AG09319 (cell line): ENCODE results near the gene LONP2.

Experiments used
- DNase-seq: peaks from one replicate; pipeline ENCODE4 v3.0.0-alpha.2; 2010; ENCODE audit warnings: low read depth; ENCODE audit errors: extremely low read depth
- CTCF ChIP-seq: IDR thresholded peaks from 2 replicates; pipeline ENCODE4 v1.5.1; 2011; ENCODE audit warnings: low read depth, mild to moderate bottlenecking, inconsistent platforms, low read length, moderate library complexity

LONP2 gene

DNA sequence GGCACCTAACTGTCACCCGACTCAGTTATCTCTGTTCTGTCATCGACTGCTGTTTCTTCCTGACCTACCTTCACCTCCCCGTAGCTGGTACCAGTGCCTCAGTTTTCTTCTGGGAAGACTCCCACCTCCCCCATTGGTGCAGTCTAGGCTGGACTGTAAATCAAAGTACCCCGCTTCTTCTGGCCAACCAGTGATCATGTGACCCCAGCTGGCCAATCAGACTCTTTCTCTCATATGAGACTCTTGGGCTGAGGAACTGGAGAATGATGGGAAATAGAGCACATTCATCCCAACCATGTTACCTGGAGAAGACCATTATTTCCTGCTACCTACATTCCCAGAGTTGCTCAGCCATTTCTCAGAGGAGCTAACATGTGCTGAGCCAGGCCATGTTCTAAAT lies 20.6 kb upstream of the LONP2 start:
- no peak for TF ChIP-seq CTCF
- no peak for DNase-seq

DNA sequence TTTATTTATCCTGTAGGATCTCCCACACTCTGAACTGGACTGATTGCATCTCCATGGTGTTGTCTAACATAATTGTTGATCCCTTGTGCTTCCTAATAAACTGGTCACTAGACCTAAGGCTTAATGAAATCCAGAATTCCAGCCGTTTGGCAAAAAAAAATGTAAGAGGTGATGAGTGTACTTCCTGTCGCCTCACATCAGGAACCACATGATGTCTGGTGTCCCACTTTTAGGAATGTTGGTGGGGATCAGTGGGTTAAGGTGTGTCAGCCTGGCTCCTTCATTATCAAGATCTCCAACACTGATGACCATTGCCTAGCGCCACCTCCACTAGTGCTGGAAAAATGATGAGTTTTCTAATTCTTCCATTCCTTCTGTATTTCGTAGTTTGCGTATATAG lies 18.6 kb upstream of the LONP2 start:
- no peak for DNase-seq
- no peak for TF ChIP-seq CTCF

GRCh38 chr16:48231727-48232492 lies 12.2 kb upstream of the LONP2 start:
- TF ChIP-seq CTCF = peak; percentile 74
- DNase-seq = no peak

DNA sequence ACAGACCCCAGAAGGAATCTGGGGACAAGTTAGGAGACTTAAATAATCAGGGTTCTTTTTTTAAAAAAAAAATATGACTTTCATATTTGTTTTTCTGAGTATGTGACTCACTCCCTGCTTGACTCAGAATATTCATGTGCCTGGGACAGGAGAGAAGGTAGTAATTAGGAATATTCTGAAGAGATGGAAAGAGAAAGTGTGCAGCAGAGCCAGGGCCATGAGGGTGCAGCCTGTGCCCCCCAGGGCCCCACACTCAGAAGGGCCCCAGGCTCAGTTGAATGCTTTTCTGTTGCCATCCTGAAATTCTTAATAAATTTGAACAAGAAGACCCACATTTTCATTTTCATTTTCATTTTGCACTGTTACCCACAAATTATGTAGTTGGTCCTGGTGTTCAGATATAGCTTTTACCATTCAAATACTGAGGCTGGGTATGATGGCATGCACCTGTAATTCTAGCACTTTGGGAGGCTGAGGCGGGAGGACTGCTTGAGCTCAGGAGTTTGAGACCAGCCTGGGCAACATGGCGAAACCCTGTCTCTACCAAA lies 11.5 kb upstream of the LONP2 start:
- no peak for TF ChIP-seq CTCF
- DNase-seq = no peak

- no peak for TF ChIP-seq CTCF
- no peak for DNase-seq
Observed at GRCh38 chr16:48234630-48235029, 9.5 kb upstream of the LONP2 start.

- TF ChIP-seq CTCF = no peak
- DNase-seq = no peak
Observed at GRCh38 chr16:48235058-48235555, 9.0 kb upstream of the LONP2 start.

DNA sequence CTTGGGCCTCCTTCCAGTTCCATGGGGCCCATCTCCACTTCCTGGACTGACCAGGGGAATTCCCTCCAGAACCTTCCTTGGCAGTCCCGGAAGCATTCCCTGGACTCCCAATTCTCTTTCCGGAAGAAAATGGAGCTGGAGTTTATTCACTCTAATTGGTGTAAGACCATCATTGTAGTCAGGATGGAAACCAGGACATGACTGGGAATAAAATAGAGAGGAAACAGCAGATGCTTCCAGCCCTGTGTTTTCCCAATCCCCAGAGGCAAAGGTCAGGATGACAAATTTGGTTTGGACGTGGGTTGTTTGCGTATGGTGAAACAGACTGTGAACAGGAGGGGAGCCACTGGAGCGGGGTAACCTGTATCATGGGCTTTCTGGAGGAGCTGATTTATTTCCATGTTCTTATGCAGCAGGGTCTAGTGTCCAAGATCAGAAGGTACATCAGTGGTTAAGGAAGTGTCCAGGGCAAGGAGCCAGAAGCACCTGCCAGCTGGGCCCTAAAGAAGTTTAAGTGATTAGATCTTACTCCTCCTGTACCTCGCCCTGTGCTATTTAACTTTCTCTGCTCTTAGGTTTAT lies 8.5 kb upstream of the LONP2 start:
- TF ChIP-seq CTCF = no peak
- no peak for DNase-seq
